ENCODE data around the gene ALKAL2. TPM values are rescaled to one million over a fixed set of nuclear protein-coding genes. Genes with fewer than 3 reads are reported as not detected.
"Not testable (repeated sequence)": the region's sequence is repeated elsewhere in the genome, so short reads cannot be mapped to it uniquely, and the experiment has no call there.

The ALKAL2 gene
- polyA plus RNA-seq, 1 experiment = not detected

DNA sequence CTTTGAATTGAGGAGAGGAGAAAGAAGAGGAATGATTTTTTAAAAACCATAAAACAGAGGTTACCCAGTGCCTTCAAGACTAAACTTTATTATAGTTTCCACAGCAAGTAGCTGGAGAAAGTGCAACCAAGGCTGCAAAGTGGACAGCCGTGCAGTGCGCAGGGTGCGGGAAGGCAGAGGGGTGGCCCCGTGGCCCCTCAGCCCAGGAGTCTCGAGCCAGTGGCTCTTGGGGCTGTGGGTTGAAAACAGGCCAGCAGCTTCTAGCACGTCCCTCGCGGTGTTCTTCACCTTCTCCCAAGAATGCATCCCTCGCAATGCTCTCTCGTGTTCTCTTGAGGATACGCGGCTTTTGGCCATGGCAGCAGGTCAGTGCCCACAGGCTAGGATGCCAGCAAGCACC lies 28.5 kb upstream of the ALKAL2 start:
- Histone ChIP-seq H3K36me3 (ENCODE audit: control insufficient read depth, insufficient read depth, low read length) (no peaks in the 10 kb centered on the region), H3K4me3 (ENCODE audit: low read depth, low read length) (no peak overlapping the region), H3K27me3 (ENCODE audit: control insufficient read depth, insufficient read depth, low read length) (no peaks in the 10 kb centered on the region)
- DNase-seq (ENCODE audit: low read depth) = no peak
- ChIA-PET CTCF (interaction anchor here (0.7 kb wide), 1 partner anchor 26 kb away, joined by 3 read pairs; no protein-coding TSS in a partner anchor), POLR2A (no interaction called here)
- TF ChIP-seq, protein P1, sequence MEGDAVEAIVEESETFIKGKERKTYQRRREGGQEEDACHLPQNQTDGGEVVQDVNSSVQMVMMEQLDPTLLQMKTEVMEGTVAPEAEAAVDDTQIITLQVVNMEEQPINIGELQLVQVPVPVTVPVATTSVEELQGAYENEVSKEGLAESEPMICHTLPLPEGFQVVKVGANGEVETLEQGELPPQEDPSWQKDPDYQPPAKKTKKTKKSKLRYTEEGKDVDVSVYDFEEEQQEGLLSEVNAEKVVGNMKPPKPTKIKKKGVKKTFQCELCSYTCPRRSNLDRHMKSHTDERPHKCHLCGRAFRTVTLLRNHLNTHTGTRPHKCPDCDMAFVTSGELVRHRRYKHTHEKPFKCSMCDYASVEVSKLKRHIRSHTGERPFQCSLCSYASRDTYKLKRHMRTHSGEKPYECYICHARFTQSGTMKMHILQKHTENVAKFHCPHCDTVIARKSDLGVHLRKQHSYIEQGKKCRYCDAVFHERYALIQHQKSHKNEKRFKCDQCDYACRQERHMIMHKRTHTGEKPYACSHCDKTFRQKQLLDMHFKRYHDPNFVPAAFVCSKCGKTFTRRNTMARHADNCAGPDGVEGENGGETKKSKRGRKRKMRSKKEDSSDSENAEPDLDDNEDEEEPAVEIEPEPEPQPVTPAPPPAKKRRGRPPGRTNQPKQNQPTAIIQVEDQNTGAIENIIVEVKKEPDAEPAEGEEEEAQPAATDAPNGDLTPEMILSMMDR (IDR thresholded peaks at IDR 0.05; ENCODE audit: insufficient read depth, low read depth, low read length) = no peak

DNA sequence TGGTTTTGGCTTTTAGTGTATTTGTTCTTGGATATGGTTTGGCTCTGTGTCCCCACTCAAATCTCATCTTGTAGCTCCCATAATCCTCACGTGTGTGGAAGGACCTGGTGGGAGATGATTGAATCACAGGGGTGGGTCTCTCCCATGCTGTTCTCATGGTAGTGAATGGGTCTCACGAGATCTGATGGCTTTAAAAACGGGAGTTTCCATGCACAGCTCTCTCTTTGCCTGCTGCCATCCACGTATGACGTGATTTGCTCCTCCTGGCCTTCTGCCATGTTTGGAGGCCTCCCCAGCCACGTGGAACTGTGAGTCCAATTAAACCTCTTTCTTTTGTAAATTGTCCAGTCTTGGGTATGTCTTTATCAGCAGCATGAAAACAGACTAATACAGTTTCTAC lies 28.0 kb upstream of the ALKAL2 start:
- H3K4me3 ChIP-seq (ENCODE audit: low read depth, low read length); H3K36me3 ChIP-seq (ENCODE audit: control insufficient read depth, insufficient read depth, low read length); POLR2A ChIA-PET; DNase-seq (ENCODE audit: low read depth); H3K27me3 ChIP-seq (ENCODE audit: control insufficient read depth, insufficient read depth, low read length): not testable (repeated sequence)
- CTCF ChIA-PET = interaction anchor here (0.9 kb wide), 1 partner anchor 25 kb away, joined by 3 read pairs; no protein-coding TSS in a partner anchor

DNA sequence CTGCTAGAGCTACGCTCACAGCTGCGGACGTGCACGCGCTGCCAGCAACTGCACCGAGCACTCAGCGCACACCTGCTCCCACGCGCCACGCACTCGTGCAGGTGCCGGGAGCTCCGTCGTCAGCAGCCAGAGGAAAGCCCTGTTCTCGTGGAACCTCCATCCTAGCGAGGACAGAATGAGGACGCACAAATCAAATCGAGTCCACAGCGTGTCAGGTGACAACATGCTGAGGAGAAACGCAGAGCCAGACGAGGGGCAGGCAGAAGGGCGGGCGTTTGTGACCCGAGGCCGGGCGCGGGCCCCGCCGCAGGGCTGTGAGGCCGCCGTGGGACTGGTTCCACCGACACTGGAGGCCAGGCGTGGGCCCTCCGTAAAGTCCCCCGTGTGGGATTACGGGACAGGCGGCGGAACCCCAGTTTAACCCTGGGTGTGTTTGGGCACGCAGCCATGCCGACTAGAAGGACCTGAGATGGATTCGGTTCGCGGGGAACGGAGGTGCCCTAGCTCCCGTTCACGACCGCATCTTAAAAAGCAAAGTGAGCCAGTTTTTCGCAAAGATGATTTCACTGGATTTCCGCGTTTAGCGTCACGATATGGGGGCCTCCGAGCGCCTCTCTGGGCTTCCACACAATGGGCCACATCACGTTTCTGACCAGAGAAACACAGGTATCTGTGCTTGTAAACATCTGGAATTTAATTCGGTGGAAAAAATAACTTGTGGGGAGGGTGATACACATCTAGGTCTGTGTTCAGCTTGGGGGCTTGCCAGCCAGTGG lies 26.9 kb upstream of the ALKAL2 start:
- H3K36me3 ChIP-seq (ENCODE audit: control insufficient read depth, insufficient read depth, low read length) = no peaks in the 10 kb centered on the region
- POLR2A ChIA-PET = no interaction called here

DNA sequence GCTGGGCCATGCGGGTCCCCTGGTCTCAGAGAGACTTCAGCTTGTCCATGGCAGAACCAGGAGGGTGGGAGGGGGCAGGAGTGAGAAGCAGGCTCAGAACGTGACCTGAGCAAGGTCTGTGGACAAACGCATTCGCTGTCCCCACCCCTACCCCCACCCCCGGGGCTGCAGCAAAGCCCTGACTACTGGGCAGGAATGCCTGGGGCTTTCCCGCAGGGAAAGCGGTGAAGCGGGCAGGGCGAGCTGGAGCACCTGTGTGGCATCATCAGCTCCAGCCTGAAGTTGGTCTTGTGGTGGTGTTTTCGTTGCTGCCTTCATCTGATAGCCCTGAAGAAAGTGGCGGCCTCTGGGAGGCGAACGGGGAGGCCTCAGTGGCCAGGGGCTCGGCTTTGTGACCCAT lies 26.1 kb upstream of the ALKAL2 start:
- Histone ChIP-seq H3K27me3 (ENCODE audit: control insufficient read depth, insufficient read depth, low read length) (no peaks in the 10 kb centered on the region), H3K36me3 (ENCODE audit: control insufficient read depth, insufficient read depth, low read length) (no peaks in the 10 kb centered on the region), H3K4me3 (ENCODE audit: low read depth, low read length) (no peak overlapping the region)
- ChIA-PET CTCF (no interaction called here), POLR2A (no interaction called here)
- TF ChIP-seq, protein P1 (IDR thresholded peaks at IDR 0.05; ENCODE audit: insufficient read depth, low read depth, low read length) = no peak
- no peak for DNase-seq (ENCODE audit: low read depth)

More for the DNA sequence above, 26.9 kb upstream of the ALKAL2 start:
- no peak overlapping the region for H3K4me3 ChIP-seq (ENCODE audit: low read depth, low read length)
- TF ChIP-seq, protein P1 (IDR thresholded peaks at IDR 0.05; ENCODE audit: insufficient read depth, low read depth, low read length) = no peak
- DNase-seq (ENCODE audit: low read depth) = no peak
- H3K27me3 ChIP-seq (ENCODE audit: control insufficient read depth, insufficient read depth, low read length) = no peaks in the 10 kb centered on the region
- CTCF ChIA-PET = interaction anchor here (0.9 kb wide), 1 partner anchor 24 kb away, joined by 3 read pairs; no protein-coding TSS in a partner anchor

DNA sequence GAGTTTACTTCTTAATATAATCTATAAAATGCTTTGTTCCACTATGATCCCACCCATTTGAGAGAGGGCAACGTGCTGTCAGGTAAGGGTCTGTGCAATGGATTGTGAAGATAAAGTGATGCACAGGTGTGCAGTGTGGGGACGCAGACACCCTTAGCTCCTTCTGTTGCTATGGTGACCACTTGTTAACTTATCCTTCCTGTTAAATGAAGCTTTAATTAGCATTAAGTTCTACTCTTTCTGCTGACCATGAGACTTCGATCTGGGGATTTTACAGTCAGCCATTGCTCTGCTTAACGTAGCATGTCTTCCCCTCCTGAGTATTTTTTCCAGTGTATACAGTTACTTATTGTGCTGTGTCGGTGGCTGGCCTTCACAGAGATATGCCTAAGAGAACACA lies 23.1 kb upstream of the ALKAL2 start:
- POLR2A ChIA-PET = no interaction called here
- Histone ChIP-seq H3K36me3 (ENCODE audit: control insufficient read depth, insufficient read depth, low read length) (no peaks in the 10 kb centered on the region), H3K27me3 (ENCODE audit: control insufficient read depth, insufficient read depth, low read length) (no peaks in the 10 kb centered on the region), H3K4me3 (ENCODE audit: low read depth, low read length) (no peak overlapping the region)
- TF ChIP-seq, protein P1 (IDR thresholded peaks at IDR 0.05; ENCODE audit: insufficient read depth, low read depth, low read length) = no peak
- no peak for DNase-seq (ENCODE audit: low read depth)
- CTCF ChIA-PET = interaction anchor here (1.1 kb wide), 1 partner anchor 25 kb away, joined by 3 read pairs; no protein-coding TSS in a partner anchor
